Fibroblast of the aortic adventitia (primary cell): Measurements from ENCODE around the gene LCMT2. TPM values are rescaled to one million over a fixed set of nuclear protein-coding genes. Genes with fewer than 3 reads are reported as not detected.

ENCODE experiments used
- DNase-seq: peaks from one replicate; pipeline ENCODE4 v3.0.0-alpha.2; 2010; ENCODE audit warnings: low read depth
- H3K4me3 ChIP-seq: 2 replicates; pipeline ENCODE4 v1.5.1; 2011; ENCODE audit warnings: low read depth, mild to moderate bottlenecking, control low read depth, low read length, moderate library complexity
- total RNA-seq: library from RNA; depleted of rRNA; stranded (reverse); fragments of >200 nt; gene quantifications from 2 replicates; pipeline ENCODE4 v1.2.3, GENCODE V29; 2012; ENCODE audit warnings: low replicate concordance
- TF ChIP-seq, protein P1 (sequence below): IDR thresholded peaks from 2 replicates; pipeline ENCODE4 v1.5.1; 2011; ENCODE audit warnings: mild to moderate bottlenecking, low read length, control low read depth, inconsistent platforms; ENCODE audit not compliant: insufficient read depth

The LCMT2 gene
- total RNA-seq, 1 donor = 10.2 TPM

DNA sequence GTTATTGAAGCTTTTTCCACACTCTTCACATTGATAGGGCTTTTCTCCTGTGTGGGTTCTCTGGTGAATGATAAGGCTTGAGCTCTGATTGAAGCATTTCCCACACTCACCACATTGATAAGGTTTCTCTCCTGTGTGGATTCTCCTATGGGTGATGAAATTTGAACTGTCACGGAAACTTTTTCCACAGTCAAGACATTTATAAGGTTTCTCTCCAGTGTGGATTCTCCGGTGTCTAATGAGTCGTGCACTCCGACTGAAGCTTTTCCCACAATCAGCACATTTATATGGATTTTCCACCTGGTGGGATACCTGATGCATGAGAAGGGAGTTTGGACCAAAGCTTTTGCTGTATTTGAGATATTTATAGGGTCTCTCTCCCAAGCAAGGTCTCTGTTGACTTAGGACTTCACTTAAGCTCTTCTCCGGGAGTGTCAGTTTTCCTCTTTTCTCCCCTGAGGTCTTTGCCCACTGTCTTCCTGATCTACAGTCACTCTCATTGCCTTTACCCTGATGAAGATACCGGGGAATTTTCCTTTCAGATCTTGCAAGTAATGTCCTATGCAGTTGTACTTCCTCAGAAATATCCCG is 31.0 kb upstream of the LCMT2 start:
- DNase-seq = no peak
- no peak overlapping the region for H3K4me3 ChIP-seq
- TF ChIP-seq, protein P1, sequence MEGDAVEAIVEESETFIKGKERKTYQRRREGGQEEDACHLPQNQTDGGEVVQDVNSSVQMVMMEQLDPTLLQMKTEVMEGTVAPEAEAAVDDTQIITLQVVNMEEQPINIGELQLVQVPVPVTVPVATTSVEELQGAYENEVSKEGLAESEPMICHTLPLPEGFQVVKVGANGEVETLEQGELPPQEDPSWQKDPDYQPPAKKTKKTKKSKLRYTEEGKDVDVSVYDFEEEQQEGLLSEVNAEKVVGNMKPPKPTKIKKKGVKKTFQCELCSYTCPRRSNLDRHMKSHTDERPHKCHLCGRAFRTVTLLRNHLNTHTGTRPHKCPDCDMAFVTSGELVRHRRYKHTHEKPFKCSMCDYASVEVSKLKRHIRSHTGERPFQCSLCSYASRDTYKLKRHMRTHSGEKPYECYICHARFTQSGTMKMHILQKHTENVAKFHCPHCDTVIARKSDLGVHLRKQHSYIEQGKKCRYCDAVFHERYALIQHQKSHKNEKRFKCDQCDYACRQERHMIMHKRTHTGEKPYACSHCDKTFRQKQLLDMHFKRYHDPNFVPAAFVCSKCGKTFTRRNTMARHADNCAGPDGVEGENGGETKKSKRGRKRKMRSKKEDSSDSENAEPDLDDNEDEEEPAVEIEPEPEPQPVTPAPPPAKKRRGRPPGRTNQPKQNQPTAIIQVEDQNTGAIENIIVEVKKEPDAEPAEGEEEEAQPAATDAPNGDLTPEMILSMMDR = no peak

DNA sequence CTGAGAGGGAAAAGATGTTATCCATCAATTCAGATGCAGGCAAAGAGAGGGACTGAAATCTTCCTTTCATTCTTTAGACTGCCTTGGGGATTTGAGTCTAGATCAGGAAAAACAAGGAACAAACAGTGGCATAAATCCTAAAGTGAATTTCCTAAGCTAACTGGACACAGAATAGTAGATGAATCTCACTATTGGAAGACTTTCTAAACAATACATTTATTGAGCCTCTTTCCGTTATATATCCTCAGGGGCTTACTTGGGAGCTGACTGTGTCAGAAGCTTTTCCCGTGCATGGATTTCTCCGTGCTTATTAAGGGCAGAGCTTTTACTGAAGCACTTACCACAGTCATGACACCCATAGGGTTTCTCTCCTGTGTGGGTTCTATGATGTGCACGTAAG is 30.4 kb upstream of the LCMT2 start:
- no peak for DNase-seq
- H3K4me3 ChIP-seq = no peak overlapping the region
- TF ChIP-seq, protein P1 = no peak

- DNase-seq = no peak
- TF ChIP-seq, protein P1 = no peak
- H3K4me3 ChIP-seq = no peak overlapping the region
These were observed 22.5 kb upstream of the LCMT2 start for GRCh38 chr15:43352693-43353382.

- TF ChIP-seq, protein P1 = no peak
- DNase-seq = no peak
These were observed 16.7 kb upstream of the LCMT2 start for GRCh38 chr15:43347114-43347513.

GRCh38 chr15:43346305-43346704 is 15.9 kb upstream of the LCMT2 start:
- TF ChIP-seq, protein P1 = no peak
- no peak for DNase-seq
- H3K4me3 ChIP-seq = no peak overlapping the region

More at GRCh38 chr15:43347114-43347513, 16.7 kb upstream of the LCMT2 start:
- H3K4me3 ChIP-seq = no peak overlapping the region

- DNase-seq = no peak
- TF ChIP-seq, protein P1 = no peak
- H3K4me3 ChIP-seq = peak overlapping the region; percentile 88
These were observed 361 bp upstream of the LCMT2 start for GRCh38 chr15:43330780-43331087.
